ENCODE data around the gene DUS1L. TPM values are rescaled to one million over a fixed set of nuclear protein-coding genes. Genes with fewer than 3 reads are reported as not detected.

Gene DUS1L
- total and polyA plus RNA-seq, 9 donors = 15.0 to 72.4 (median 62.5) TPM

DNA sequence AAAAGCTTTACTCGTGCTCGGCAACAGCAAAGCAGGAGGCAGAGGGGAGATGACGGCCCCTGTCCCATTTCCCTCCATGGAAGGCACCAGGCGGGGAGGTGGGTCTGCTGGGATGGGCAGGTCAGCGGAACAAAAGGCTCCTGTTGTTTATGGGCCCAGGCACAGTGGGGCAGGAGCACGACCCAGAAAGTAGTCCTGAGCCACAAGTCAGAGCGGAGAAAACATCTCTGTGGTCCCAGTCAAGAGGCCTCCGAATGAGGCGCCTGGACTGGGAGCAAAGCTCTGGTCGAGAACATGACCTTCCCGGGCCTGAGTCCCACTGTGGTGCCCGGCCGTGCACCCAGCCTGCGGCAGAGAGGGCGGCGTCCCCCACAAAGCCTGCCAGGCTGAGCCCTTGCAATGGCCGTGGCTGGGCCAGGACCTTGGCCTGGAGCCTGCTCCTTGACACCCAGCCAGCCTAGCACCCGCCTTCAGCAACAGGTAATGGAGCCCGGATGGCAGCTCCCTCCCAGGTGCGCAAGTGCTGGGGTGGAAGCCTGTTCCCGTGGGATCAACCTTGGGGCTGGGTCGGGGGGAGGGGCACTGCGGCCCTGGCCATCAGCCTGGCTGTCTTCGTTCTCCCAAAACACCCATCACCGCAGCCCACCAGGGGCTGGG, 17.6 kb downstream of the DUS1L start:
- 85 to 88% (median 86%) methylated on average over 21 to 25 of the region's 25 CpGs for WGBS, 3 donors
- TF ChIP-seq POLR2A (IDR thresholded peaks at IDR 0.05) (no peak), EP300 (IDR thresholded peaks at IDR 0.05) (no peak)
- TF ChIP-seq, protein P1, sequence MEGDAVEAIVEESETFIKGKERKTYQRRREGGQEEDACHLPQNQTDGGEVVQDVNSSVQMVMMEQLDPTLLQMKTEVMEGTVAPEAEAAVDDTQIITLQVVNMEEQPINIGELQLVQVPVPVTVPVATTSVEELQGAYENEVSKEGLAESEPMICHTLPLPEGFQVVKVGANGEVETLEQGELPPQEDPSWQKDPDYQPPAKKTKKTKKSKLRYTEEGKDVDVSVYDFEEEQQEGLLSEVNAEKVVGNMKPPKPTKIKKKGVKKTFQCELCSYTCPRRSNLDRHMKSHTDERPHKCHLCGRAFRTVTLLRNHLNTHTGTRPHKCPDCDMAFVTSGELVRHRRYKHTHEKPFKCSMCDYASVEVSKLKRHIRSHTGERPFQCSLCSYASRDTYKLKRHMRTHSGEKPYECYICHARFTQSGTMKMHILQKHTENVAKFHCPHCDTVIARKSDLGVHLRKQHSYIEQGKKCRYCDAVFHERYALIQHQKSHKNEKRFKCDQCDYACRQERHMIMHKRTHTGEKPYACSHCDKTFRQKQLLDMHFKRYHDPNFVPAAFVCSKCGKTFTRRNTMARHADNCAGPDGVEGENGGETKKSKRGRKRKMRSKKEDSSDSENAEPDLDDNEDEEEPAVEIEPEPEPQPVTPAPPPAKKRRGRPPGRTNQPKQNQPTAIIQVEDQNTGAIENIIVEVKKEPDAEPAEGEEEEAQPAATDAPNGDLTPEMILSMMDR (IDR thresholded peaks at IDR 0.05) = no peak
- intact Hi-C loops (cut with DNase I) = no loop called here

DNA sequence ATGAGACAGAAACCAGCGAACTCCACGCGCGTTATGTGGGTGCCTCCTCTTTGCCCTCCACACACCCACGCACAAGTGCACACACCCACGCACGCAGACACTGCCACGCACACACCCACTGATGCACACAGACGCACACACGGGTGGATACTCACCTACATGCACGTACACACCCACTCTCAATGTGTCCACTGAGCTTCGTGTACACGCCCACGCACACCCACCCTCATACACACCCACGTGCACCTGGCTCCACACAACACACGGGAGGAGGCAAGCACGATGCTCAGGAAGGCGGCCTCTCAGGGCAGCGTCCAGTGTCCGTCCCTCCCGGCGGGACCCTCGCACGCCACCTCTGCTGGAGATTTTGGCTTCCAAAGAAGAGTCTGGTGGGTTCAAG, 18.2 kb downstream of the DUS1L start:
- Histone ChIP-seq H3K36me3 (no peaks in the 10 kb centered on the region), H3K27me3 (no peaks in the 10 kb centered on the region), H3K4me1 (ENCODE audit: insufficient read depth) (peaks cover 9% of the 10 kb centered on the region), H3K4me3 (no peak overlapping the region), H3K9me3 (no peaks in the 10 kb centered on the region), H3K27ac (no peak overlapping the region)
- no peak for DNase-seq
- no peak for TF ChIP-seq POLR2A (IDR thresholded peaks at IDR 0.05)
- no peak for TF ChIP-seq EP300 (IDR thresholded peaks at IDR 0.05)
- TF ChIP-seq, protein P1 (IDR thresholded peaks at IDR 0.05) = no peak
- intact Hi-C loops (cut with DNase I) = no loop called here
- WGBS, 3 donors = 79 to 83% (median 80%) methylated on average over 24 of the region's 24 CpGs

More for the DNA sequence above, 17.6 kb downstream of the DUS1L start:
- no peak overlapping the region for H3K27ac ChIP-seq
- H3K4me1 ChIP-seq (ENCODE audit: insufficient read depth) = peaks cover 9% of the 10 kb centered on the region
- no peaks in the 10 kb centered on the region for H3K27me3 ChIP-seq
- no peak overlapping the region for H3K4me3 ChIP-seq
- no peaks in the 10 kb centered on the region for H3K36me3 ChIP-seq
- no peak for DNase-seq
- no peaks in the 10 kb centered on the region for H3K9me3 ChIP-seq

DNA sequence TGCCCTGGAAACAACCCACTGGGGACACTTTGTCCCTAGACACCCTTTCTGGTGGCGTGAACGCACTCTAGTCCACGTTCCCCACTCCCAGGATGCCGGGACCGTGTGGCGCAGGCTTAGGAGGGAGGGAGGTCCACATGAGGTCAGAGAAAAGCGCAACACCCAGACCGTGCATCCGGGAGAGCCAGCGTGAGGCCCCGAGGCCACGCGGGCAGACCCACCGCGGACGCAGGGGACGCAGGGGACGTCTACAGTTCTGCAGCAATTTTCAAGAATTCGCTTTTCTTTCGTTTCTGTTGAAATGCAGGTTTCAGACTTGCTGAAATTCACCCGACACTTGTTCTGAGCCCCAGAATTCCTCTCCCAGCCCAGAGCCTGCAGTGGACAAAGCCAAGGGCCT, 18.7 kb downstream of the DUS1L start:
- H3K9me3 ChIP-seq = no peaks in the 10 kb centered on the region
- peaks cover 9% of the 10 kb centered on the region for H3K4me1 ChIP-seq (ENCODE audit: insufficient read depth)
- 86 to 90% (median 89%) methylated on average over 21 of the region's 21 CpGs for WGBS, 3 donors
- H3K27me3 ChIP-seq = no peaks in the 10 kb centered on the region
- no peak overlapping the region for H3K27ac ChIP-seq
- H3K36me3 ChIP-seq = no peaks in the 10 kb centered on the region
- no peak overlapping the region for H3K4me3 ChIP-seq
- no peak for DNase-seq
- intact Hi-C loops (cut with DNase I) = no loop called here
- TF ChIP-seq, protein P1 (IDR thresholded peaks at IDR 0.05) = no peak
- TF ChIP-seq POLR2A (IDR thresholded peaks at IDR 0.05) (no peak), EP300 (IDR thresholded peaks at IDR 0.05) (no peak)

DNA sequence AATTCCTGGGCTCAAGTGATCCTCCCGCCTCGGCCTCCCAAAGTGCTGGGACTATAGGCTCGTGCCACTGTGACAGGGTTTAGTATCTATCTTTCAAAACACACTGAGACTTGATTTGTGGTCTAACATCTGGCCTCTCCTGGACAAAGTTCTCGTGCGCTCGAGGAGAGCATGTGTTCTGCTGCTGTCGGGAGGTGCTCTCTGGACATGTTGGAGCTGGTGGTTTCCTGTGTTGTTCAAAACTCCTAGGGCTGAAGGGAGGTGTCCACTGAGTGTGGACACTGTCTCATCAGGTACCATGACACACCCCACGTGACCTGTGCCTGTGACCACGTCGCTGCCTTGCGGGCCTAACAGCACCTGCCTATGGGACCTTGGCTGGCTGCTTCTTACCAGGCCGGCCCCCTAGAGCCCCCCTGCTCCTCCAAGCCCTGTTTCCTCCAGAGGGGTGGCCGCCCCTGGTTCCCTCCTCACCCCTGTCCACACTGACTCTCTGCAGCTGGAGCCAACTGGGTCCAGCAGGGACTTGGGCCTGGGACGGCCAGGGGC, 19.6 kb downstream of the DUS1L start:
- peaks cover 9% of the 10 kb centered on the region for H3K4me1 ChIP-seq (ENCODE audit: insufficient read depth)
- no peak overlapping the region for H3K27ac ChIP-seq
- no peak overlapping the region for H3K4me3 ChIP-seq
- intact Hi-C loops (cut with DNase I) = no loop called here
- H3K36me3 ChIP-seq = no peaks in the 10 kb centered on the region
- TF ChIP-seq EP300 (IDR thresholded peaks at IDR 0.05) = no peak
- TF ChIP-seq POLR2A (IDR thresholded peaks at IDR 0.05) = no peak
- TF ChIP-seq, protein P1 (IDR thresholded peaks at IDR 0.05) = no peak
- 52 to 63% (median 56%) methylated on average over 14 of the region's 14 CpGs for WGBS, 3 donors
- H3K9me3 ChIP-seq = no peaks in the 10 kb centered on the region
- H3K27me3 ChIP-seq = no peaks in the 10 kb centered on the region
- DNase-seq = no peak
